Activated B cell treated with CpG ODN at 0.5 μM for 24 hours (primary cell): ENCODE data around the gene PROSER3. TPM values are rescaled to one million over a fixed set of nuclear protein-coding genes. Genes with fewer than 3 reads are reported as not detected.

Experiments
- ATAC-seq: fragments of 200-7000 bp; cut with Tn5 transposase; one replicate; pipeline ENCODE4 v1.10.0; 2021; ENCODE audit warnings: low read depth, mild to moderate bottlenecking, moderate library complexity
- CTCF ChIA-PET: fragments of 350-600 bp; sonication (Branson Sonifier 250); formaldehyde crosslinking; loops from one replicate; lab custom pipeline; 2021; ENCODE audit warnings: antibody characterized with exemption; lab: Charles Lee
- POLR2A ChIA-PET: fragments of 350-600 bp; sonication (Branson Sonifier 250); formaldehyde crosslinking; loops from one replicate; lab custom pipeline; 2021; ENCODE audit warnings: antibody characterized with exemption; lab: Charles Lee
- DNase-seq: peaks from one replicate; pipeline ENCODE4 v3.0.0; 2022
- H3K27ac Mint-ChIP-seq: one replicate; pipeline ENCODE4 v1.8.0; 2020; ENCODE audit warnings: mixed read lengths
- H3K27me3 Mint-ChIP-seq: one replicate; pipeline ENCODE4 v1.8.0; 2021; ENCODE audit warnings: mixed read lengths
- H3K36me3 Mint-ChIP-seq: one replicate; pipeline ENCODE4 v1.8.0; 2021; ENCODE audit warnings: low read depth, mixed read lengths
- H3K4me1 Mint-ChIP-seq: one replicate; pipeline ENCODE4 v1.8.0; 2021; ENCODE audit warnings: mixed read lengths
- H3K4me3 Mint-ChIP-seq: one replicate; pipeline ENCODE4 v1.8.0; 2020; ENCODE audit warnings: mild to moderate bottlenecking, mixed read lengths
- H3K9me3 Mint-ChIP-seq: one replicate; pipeline ENCODE4 v1.8.0; 2020; ENCODE audit warnings: mixed read lengths
- CTCF ChIP-seq: fragments of 200-600 bp; IDR thresholded peaks from one replicate; pipeline ENCODE4 v1.8.0; 2022; ENCODE audit warnings: antibody characterized with exemption, mild to moderate bottlenecking
- intact Hi-C: fragments of 100-400 bp; cut with micrococcal nuclease; formaldehyde crosslinking; loops from one replicate; pipeline ENCODE4 v1.15.1; 2024
- total RNA-seq: library from RNA; stranded (reverse); gene quantifications from 2 replicates; pipeline ENCODE4 v1.2.3, GENCODE V29; 2022

The PROSER3 gene
- total RNA-seq, 1 donor from 2014 or later: 60.5 TPM

GRCh38 chr19:35727053-35727955 is 30.7 kb upstream of the PROSER3 start:
- no peak for TF ChIP-seq CTCF
- H3K9me3 Mint-ChIP-seq: no peaks in the 10 kb centered on the region
- ATAC-seq (no peak), DNase-seq (no peak)
- no peak overlapping the region for H3K27ac Mint-ChIP-seq
- ChIA-PET CTCF (no interaction called here), POLR2A (interaction anchor here (0.6 to 2.5 kb wide), 6 partner anchors 9 to 186 kb away, joined by 3 to 8 read pairs (median 6); partner anchors contain the start of genes IGFLR1 and KMT2B)
- intact Hi-C loops: no loop called here
- H3K4me1 Mint-ChIP-seq: no peaks in the 10 kb centered on the region
- H3K27me3 Mint-ChIP-seq: no peaks in the 10 kb centered on the region
- H3K4me3 Mint-ChIP-seq: no peak overlapping the region
- H3K36me3 Mint-ChIP-seq: peaks cover 91% of the 10 kb centered on the region

- no peak for ATAC-seq
- TF ChIP-seq CTCF: no peak
- Mint-ChIP-seq H3K27ac (no peak overlapping the region), H3K4me3 (no peak overlapping the region), H3K36me3 (peaks cover 83% of the 10 kb centered on the region), H3K27me3 (no peaks in the 10 kb centered on the region), H3K4me1 (no peaks in the 10 kb centered on the region), H3K9me3 (no peaks in the 10 kb centered on the region)
- intact Hi-C loops: no loop called here
- POLR2A ChIA-PET: interaction anchor here (0.6 to 2.5 kb wide), 5 partner anchors 10 to 185 kb away, joined by 3 to 8 read pairs (median 6); partner anchors contain the start of genes IGFLR1 and KMT2B
- CTCF ChIA-PET: no interaction called here
- DNase-seq: no peak
Observed at GRCh38 chr19:35727956-35728706, 29.8 kb upstream of the PROSER3 start.

GRCh38 chr19:35729021-35729420 is 29.0 kb upstream of the PROSER3 start:
- Mint-ChIP-seq H3K27ac (no peak overlapping the region), H3K36me3 (peaks cover 84% of the 10 kb centered on the region), H3K27me3 (no peaks in the 10 kb centered on the region), H3K9me3 (no peaks in the 10 kb centered on the region), H3K4me3 (no peak overlapping the region), H3K4me1 (peaks cover 5% of the 10 kb centered on the region)
- no peak for TF ChIP-seq CTCF
- ChIA-PET POLR2A (interaction anchor here (2.2 kb wide), 1 partner anchor 12 kb away, joined by 7 read pairs; no protein-coding TSS in a partner anchor), CTCF (no interaction called here)
- DNase-seq: no peak
- intact Hi-C loops: no loop called here
- ATAC-seq: no peak

- H3K36me3 Mint-ChIP-seq: peaks cover 84% of the 10 kb centered on the region
- ChIA-PET POLR2A (interaction anchor here (1.3 to 1.5 kb wide), 2 partner anchors 10 to 15 kb away, joined by 3 to 6 read pairs; no protein-coding TSS in a partner anchor), CTCF (no interaction called here)
- H3K4me1 Mint-ChIP-seq: peaks cover 7% of the 10 kb centered on the region
- H3K27me3 Mint-ChIP-seq: no peaks in the 10 kb centered on the region
- no peak overlapping the region for H3K4me3 Mint-ChIP-seq
- no peak for TF ChIP-seq CTCF
- H3K27ac Mint-ChIP-seq: no peak overlapping the region
- H3K9me3 Mint-ChIP-seq: no peaks in the 10 kb centered on the region
- intact Hi-C loops: no loop called here
- DNase-seq (no peak), ATAC-seq (no peak)
Observed at GRCh38 chr19:35729763-35730162, 28.2 kb upstream of the PROSER3 start.

- H3K36me3 Mint-ChIP-seq: peaks cover 84% of the 10 kb centered on the region
- no peak overlapping the region for H3K4me3 Mint-ChIP-seq
- DNase-seq: no peak
- intact Hi-C loops: no loop called here
- no peaks in the 10 kb centered on the region for H3K9me3 Mint-ChIP-seq
- H3K27ac Mint-ChIP-seq: no peak overlapping the region
- POLR2A ChIA-PET: interaction anchor here (1.3 to 1.5 kb wide), 2 partner anchors 10 to 14 kb away, joined by 3 to 6 read pairs; no protein-coding TSS in a partner anchor
- no peak for TF ChIP-seq CTCF
- ATAC-seq: no peak
- CTCF ChIA-PET: no interaction called here
- H3K4me1 Mint-ChIP-seq: peaks cover 7% of the 10 kb centered on the region
- no peaks in the 10 kb centered on the region for H3K27me3 Mint-ChIP-seq
Observed at GRCh38 chr19:35730326-35730725, 27.6 kb upstream of the PROSER3 start.
